Mesodermal cell (in vitro differentiated cells): Measurements from ENCODE around the gene HDAC3.
A peak's percentile ranks its signal among the peaks of the same experiment; 100 is the strongest.

Experiments
- H3K27ac ChIP-seq: 2 replicates; pipeline ENCODE4 v1.7.0; 2013; ENCODE audit warnings: mild to moderate bottlenecking, low read depth, low read length, moderate library complexity; ENCODE audit not compliant: severe bottlenecking
- H3K36me3 ChIP-seq: 2 replicates; pipeline ENCODE4 v1.7.1; 2013; ENCODE audit warnings: mild to moderate bottlenecking, low read length, moderate library complexity; ENCODE audit not compliant: control insufficient read depth, insufficient read depth
- H3K4me1 ChIP-seq: one replicate; pipeline ENCODE4 v1.7.1; 2013; ENCODE audit warnings: mild to moderate bottlenecking, low read length; ENCODE audit not compliant: insufficient read depth, control insufficient read depth, poor library complexity, severe bottlenecking
- H3K4me3 ChIP-seq: 2 replicates; pipeline ENCODE4 v1.7.0; 2013; ENCODE audit warnings: low read length, control low read depth, mild to moderate bottlenecking; ENCODE audit not compliant: insufficient read depth, poor library complexity, severe bottlenecking; ENCODE audit errors: extremely low read depth
- H3K9me3 ChIP-seq: 2 replicates; pipeline ENCODE4 v1.7.1; 2013; ENCODE audit warnings: mild to moderate bottlenecking, low read length, moderate library complexity; ENCODE audit not compliant: control insufficient read depth
- WGBS, 2 experiments: methylation state at CpG; one replicate each; pipeline ENCODE4 v1.1.5; 2013; ENCODE audit warnings: missing lambda C conversion rate in 2 of 2; ENCODE audit not compliant: insufficient coverage in 2 of 2; 5-methylcytosine and 5-hydroxymethylcytosine counted together

Gene HDAC3

DNA sequence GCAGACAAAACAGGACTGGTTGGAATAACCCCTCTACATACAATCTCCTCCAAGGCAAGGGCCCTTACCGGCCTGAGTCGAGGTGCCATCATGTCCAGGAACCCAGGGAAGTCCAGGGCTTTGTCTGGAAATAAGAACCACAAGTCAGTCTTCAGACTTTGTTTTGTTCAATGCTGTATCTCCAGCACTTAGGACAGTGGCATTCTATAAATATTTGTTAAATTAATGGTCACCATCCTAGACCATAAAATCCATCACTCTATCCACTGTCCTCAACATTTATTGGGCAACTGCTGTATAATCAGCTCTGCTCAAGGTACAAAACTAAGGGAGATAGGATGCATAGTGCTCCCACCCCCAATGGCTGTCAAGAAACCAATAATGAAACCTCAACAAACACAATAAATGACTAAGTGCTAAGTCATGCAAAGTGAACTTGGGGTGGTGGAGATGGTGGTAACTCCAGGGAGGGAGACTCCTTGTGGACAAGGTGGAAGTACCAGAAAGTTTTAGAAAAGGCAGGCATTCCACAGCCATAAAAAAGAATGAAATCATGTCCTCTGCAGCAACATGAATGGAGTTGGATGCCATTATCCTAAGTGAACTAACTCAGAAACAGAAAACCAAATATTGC is 5.1 kb upstream of the HDAC3 start:
- no peak overlapping the region for H3K4me3 ChIP-seq
- H3K9me3 ChIP-seq: no peaks in the 10 kb centered on the region
- H3K4me1 ChIP-seq: no peaks in the 10 kb centered on the region
- 79 to 80% methylated on average over 2 of the region's 2 CpGs for WGBS, 2 experiments
- peaks cover 39% of the 10 kb centered on the region for H3K36me3 ChIP-seq
- no peak overlapping the region for H3K27ac ChIP-seq

DNA sequence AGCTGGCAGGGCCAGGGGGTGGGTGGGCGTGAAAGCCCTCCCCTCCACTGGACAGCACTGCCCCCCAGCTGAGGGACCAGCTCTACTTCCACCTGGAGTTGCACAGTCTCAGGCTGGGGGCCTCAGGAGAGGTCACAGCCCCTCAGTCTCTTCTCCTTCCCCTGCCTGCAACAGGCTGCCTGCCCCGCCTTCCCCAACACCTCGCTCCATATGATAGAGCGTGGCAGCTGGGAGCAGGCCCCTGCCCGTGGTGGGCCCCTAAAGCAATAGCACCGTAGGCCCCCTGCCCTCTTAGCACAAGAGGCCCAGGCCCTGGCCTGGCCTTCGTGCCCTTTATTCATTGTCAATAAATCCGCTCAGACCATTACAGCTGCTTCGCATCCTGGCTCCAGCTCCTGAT is 4.0 kb upstream of the HDAC3 start:
- H3K4me3 ChIP-seq: no peak overlapping the region
- H3K27ac ChIP-seq: no peak overlapping the region
- H3K4me1 ChIP-seq: peaks cover under 1% of the 10 kb centered on the region
- WGBS, 2 experiments: 92 to 95% methylated on average over 8 to 9 of the region's 9 CpGs
- H3K36me3 ChIP-seq: peaks cover 35% of the 10 kb centered on the region
- H3K9me3 ChIP-seq: no peaks in the 10 kb centered on the region

DNA sequence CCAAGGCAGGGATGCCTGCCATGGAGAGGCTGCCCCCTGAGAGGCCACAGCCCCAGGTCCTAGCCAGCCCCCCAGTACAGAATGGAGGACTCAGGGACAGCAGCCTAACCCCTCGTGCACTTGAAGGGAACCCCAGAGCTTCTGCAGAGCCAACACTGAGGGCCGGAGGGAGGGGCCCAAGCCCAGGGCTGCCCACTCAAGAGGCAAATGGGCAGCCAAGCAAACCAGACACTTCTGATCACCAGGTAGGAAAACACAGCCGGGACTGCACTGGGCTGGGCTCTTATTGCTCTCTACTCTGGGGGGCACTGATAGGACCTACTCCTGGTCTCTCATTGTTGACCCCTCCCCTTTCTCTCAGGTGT is 3.4 kb upstream of the HDAC3 start:
- peaks cover 31% of the 10 kb centered on the region for H3K36me3 ChIP-seq
- no peak overlapping the region for H3K27ac ChIP-seq
- 85 to 96% methylated on average over 3 of the region's 3 CpGs for WGBS, 2 experiments
- H3K4me3 ChIP-seq: no peak overlapping the region
- peaks cover 5% of the 10 kb centered on the region for H3K4me1 ChIP-seq
- no peaks in the 10 kb centered on the region for H3K9me3 ChIP-seq

DNA sequence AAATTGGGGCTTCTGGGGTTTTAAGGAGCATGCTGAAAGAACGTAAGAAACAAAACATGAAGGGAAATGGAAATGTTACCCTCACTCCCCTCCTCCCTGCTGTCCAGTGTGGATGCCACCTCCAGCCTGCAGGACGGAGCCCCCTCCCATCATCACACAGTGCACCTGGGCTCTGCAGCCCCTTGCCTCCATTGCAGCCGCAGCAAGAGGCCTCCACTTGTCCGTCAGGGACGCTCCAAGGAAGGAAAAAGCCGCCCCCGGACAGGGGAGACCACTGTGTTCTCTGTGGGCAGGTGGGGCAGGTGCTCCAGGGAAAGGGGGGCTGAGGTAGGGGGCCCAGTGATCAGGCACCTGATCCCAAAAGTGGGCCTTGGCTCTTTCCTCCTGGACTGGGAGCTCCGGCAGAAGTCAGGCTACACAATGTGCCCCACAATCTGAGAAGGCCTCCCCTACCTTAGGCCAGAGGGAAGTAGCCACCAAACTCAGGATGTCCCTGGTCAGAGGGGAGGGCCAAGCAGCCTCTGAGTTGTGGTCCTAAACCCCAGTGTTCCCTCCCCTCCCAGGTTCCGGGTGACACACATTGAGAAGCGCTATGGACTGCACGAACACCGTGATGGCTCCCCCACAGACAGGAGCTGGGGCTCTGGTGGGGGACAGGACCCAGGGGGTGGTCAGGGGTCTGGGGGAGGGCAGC is 2.9 kb upstream of the HDAC3 start:
- WGBS, 2 experiments: 89 to 98% methylated on average over 5 to 8 of the region's 12 CpGs
- Histone ChIP-seq H3K36me3 (peaks cover 31% of the 10 kb centered on the region), H3K9me3 (no peaks in the 10 kb centered on the region), H3K4me1 (peaks cover 5% of the 10 kb centered on the region), H3K4me3 (no peak overlapping the region), H3K27ac (no peak overlapping the region)

DNA sequence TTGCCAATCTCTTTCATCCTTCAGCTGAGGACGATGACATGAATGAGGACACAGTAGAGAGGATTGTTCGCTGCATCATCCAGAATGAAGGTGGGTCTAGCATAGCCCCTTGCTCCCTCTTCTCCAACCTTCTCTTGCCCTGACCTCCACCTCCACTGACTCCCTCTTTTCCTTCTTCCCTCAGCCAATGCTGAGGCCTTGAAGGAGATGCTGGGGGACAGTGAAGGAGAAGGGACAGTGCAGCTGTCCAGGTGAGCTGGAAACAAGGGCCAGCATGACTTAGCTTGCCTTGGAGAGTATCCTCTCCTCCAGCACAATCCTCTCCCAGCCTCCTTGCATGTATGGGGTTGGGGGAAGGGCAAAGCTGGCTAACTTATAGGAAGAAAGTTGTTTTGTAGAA is 2.1 kb upstream of the HDAC3 start:
- no peaks in the 10 kb centered on the region for H3K9me3 ChIP-seq
- peaks cover 5% of the 10 kb centered on the region for H3K4me1 ChIP-seq
- H3K4me3 ChIP-seq: no peak overlapping the region
- WGBS, 2 experiments: 100% methylated on average over 2 of the region's 2 CpGs; no CpG with 5 or more reads in 1 of the 2 experiments
- peaks cover 23% of the 10 kb centered on the region for H3K36me3 ChIP-seq
- no peak overlapping the region for H3K27ac ChIP-seq

DNA sequence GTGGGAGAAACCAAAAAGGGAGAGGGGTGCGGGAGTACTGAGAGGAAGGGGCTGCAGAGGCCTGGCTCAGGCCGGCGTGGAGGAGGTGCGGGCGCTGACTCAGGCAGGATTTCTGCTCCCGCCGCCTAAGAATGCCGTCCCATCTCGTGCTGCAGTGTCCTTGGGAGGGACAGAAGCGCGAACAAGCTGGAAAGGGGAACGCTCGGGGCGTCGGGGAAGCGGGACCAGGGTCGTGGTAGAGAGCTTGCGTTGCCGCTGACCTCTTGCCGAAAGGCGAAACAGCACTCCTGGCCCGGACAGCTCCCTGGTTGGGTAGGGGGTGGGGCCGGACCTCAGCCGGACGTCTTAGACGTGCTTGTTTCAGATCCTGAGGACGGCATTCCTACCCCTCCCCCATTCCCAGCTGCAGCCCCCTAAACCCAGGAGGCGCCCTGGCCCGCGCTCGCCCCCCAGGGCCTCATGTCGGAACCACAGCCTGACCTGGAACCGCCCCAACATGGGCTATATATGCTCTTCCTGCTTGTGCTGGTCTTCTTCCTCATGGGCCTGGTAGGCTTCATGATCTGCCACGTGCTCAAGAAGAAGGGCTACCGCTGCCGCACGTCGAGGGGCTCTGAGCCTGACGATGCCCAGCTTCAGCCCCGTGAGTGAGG is 1.2 kb upstream of the HDAC3 start:
- Histone ChIP-seq H3K4me3 (peak overlapping the region; percentile 99), H3K4me1 (peaks cover 5% of the 10 kb centered on the region), H3K27ac (no peak overlapping the region), H3K9me3 (no peaks in the 10 kb centered on the region), H3K36me3 (peaks cover 20% of the 10 kb centered on the region)
- WGBS, 2 experiments: 14% methylated on average over 28 to 30 of the region's 40 CpGs

DNA sequence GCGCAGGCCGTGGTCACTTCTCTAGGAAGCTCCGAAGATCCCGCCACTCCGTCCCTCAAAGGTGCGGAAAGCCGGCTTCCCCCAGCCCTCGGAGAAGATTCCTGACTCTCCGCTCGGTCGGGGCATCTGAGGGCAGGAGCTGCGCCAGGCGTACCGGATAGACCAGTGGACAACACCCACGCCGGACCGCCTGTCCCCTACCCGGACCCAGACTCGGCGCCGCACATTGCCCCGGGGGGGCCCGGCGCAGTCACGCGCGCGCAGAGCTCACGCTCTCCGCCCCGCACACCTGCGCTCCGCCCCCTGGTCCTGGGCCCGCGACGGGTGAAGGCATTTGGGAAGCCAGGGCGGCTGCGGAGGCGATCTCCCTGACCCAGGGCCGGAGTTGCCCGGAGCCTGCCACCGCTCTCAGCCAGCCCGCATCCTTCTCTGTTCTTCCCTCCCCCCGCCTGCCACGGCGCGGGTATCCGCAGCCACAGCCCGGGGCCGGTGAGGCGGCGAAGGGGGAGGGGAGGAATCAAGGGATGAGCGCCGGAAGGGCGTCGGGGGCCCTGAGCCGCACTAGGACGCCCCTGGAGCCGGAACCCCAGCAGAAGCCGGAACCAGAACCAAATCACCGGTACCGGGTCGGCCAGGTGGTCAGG is 596 bp upstream of the HDAC3 start:
- H3K4me1 ChIP-seq: peaks cover 5% of the 10 kb centered on the region
- H3K9me3 ChIP-seq: no peaks in the 10 kb centered on the region
- 0 to 2% methylated on average over 38 to 52 of the region's 63 CpGs for WGBS, 2 experiments
- peak overlapping the region; percentile 99 for H3K4me3 ChIP-seq
- H3K36me3 ChIP-seq: peaks cover 22% of the 10 kb centered on the region
- peak overlapping the region; percentile 23 for H3K27ac ChIP-seq

DNA sequence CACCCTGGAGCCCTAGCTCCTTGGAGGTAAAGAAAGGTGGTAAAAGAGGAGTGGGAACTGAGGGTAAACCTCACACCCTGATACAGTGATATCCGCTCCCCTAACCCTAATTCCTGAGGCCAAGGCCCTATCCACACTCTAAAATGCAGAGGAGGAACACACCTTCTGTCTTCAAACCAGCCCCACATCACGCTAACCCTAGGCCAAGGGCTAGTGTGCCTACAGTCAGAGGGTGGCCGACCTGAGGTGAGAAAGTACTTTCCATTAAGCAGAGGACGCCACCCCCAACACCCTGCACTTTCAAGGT is 590 bp downstream of the HDAC3 start:
- 0% methylated on average over 1 to 2 of the region's 4 CpGs for WGBS, 2 experiments
- Histone ChIP-seq H3K27ac (peak overlapping the region; percentile 79), H3K4me3 (peak overlapping the region; percentile 99), H3K9me3 (no peaks in the 10 kb centered on the region), H3K4me1 (peaks cover 5% of the 10 kb centered on the region), H3K36me3 (peaks cover 28% of the 10 kb centered on the region)

DNA sequence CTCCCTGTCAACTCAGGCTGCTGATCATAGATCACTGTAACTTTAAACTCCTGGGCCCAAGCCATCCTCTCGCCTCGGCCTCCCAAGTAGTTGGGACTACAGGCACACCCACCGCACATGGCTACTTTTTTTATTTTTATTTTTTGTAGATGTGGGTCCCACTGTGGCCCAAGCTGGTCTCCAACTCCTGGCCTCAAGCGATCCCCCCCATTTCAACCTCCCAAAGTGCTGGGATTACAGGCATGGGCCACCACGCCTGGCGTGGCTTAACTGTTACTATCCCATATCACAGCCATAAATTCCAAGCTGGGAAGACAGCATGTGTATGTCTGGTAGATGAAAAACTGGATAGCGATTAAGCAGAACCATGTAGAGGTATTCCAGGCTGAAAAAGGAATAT is 1.0 kb downstream of the HDAC3 start:
- H3K4me1 ChIP-seq: peaks cover 5% of the 10 kb centered on the region
- no peak overlapping the region for H3K27ac ChIP-seq
- WGBS, 2 experiments: no CpG with 5 or more reads among the region's 7 CpGs
- H3K4me3 ChIP-seq: peak overlapping the region; percentile 99
- H3K9me3 ChIP-seq: no peaks in the 10 kb centered on the region
- peaks cover 30% of the 10 kb centered on the region for H3K36me3 ChIP-seq

DNA sequence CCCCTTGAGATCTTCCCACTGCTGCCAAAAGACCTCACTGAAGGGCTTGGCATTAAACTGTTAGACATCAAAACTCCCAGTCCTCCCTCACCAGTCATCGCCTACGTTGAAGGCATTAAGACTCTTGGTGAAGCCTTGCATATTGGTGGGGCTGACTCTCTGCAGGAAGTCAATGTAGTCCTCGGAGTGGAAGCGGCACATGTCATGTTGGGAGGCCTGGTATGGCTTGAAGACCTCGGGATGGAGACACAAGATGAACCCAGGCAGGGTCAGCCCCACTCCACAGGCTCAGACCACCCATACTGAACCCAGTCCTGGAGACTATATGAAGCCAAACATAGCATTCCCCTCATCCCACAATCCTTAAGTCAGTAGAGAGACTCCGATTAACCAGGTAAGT is 1.9 kb downstream of the HDAC3 start:
- WGBS, 2 experiments: 91 to 94% methylated on average over 4 of the region's 6 CpGs
- H3K36me3 ChIP-seq: peaks cover 38% of the 10 kb centered on the region
- H3K4me1 ChIP-seq: peaks cover 5% of the 10 kb centered on the region
- no peak overlapping the region for H3K4me3 ChIP-seq
- H3K9me3 ChIP-seq: no peaks in the 10 kb centered on the region
- no peak overlapping the region for H3K27ac ChIP-seq
